Sciatic nerve (tissue), 2 donors: ENCODE measurements around the gene TMA16. TPM values are rescaled to one million over a fixed set of nuclear protein-coding genes. Genes with fewer than 3 reads are reported as not detected.
"Not testable (repeated sequence)": the region's sequence is repeated elsewhere in the genome, so short reads cannot be mapped to it uniquely, and the experiment has no call there.

Source experiments
- ATAC-seq: fragments of 200-7000 bp; cut with Tn5 transposase; one replicate; pipeline ENCODE4 v1.9.1; 2020; ENCODE audit warnings: mild to moderate bottlenecking, moderate library complexity
- DNase-seq: peaks from one replicate; pipeline ENCODE4 v3.0.0-alpha.2; 2020; ENCODE audit warnings: low spot score
- intact Hi-C: fragments of 100-400 bp; cut with DNase I; formaldehyde crosslinking; loops from one replicate; pipeline ENCODE4 v1.14.2; 2022
- total RNA-seq: library from RNA; stranded (reverse); fragmentation: NEBNext Ultra II Directional; extraction: Animal tissue kit (Norgen Biotek cat#: 25700); gene quantifications from one replicate; pipeline ENCODE4 v1.2.1, GENCODE V29; 2021
- donor health status: DM: no; HTN: no; CAD: no.
- donor health status: DM: no; HTN: no; CAD: no.

TMA16 gene
- total RNA-seq, 1 donor from 2014 or later = 28.0 TPM

- intact Hi-C loops = loop anchor here (10.0 kb wide), 1 partner anchor 49 kb away; no protein-coding TSS in a partner anchor
- no peak for ATAC-seq
- DNase-seq = no peak
Measured at GRCh38 chr4:163495900-163496299, 1.4 kb downstream of the TMA16 start.

GRCh38 chr4:163500586-163500985, 6.1 kb downstream of the TMA16 start:
- ATAC-seq = no peak
- intact Hi-C loops = no loop called here
- DNase-seq = no peak

GRCh38 chr4:163505374-163505773, 10.9 kb downstream of the TMA16 start:
- ATAC-seq (no peak), DNase-seq (no peak)
- intact Hi-C loops = no loop called here

GRCh38 chr4:163515198-163515597, 20.7 kb downstream of the TMA16 start:
- intact Hi-C loops = no loop called here
- DNase-seq (no peak), ATAC-seq (no peak)

- ATAC-seq = no peak
- intact Hi-C loops = no loop called here
- no peak for DNase-seq
Measured at GRCh38 chr4:163523791-163524365, 29.4 kb downstream of the TMA16 start.

GRCh38 chr4:163525982-163526381, 31.5 kb downstream of the TMA16 start:
- no peak for ATAC-seq
- intact Hi-C loops = no loop called here
- DNase-seq = no peak

- DNase-seq = no peak
- intact Hi-C loops = no loop called here
Measured at GRCh38 chr4:163527172-163527571, 32.7 kb downstream of the TMA16 start.

GRCh38 chr4:163528653-163529052, 34.2 kb downstream of the TMA16 start:
- intact Hi-C loops = no loop called here
- ATAC-seq = no peak

More at GRCh38 chr4:163527172-163527571, 32.7 kb downstream of the TMA16 start:
- ATAC-seq = no peak

GRCh38 chr4:163534056-163534455, 39.6 kb downstream of the TMA16 start:
- intact Hi-C loops = no loop called here
- no peak for DNase-seq
- ATAC-seq = no peak

More at GRCh38 chr4:163528653-163529052, 34.2 kb downstream of the TMA16 start:
- DNase-seq = no peak

GRCh38 chr4:163535657-163536056, 41.2 kb downstream of the TMA16 start:
- intact Hi-C loops = no loop called here
- no peak for DNase-seq

GRCh38 chr4:163536091-163536490, 41.6 kb downstream of the TMA16 start:
- ATAC-seq = no peak
- intact Hi-C loops = no loop called here
- no peak for DNase-seq

More at GRCh38 chr4:163535657-163536056, 41.2 kb downstream of the TMA16 start:
- no peak for ATAC-seq

- intact Hi-C loops = no loop called here
- ATAC-seq (no peak), DNase-seq (no peak)
Measured at GRCh38 chr4:163537114-163537513, 42.6 kb downstream of the TMA16 start.

GRCh38 chr4:163538820-163539219, 44.3 kb downstream of the TMA16 start:
- DNase-seq, ATAC-seq, intact Hi-C loops: not testable (repeated sequence)

GRCh38 chr4:163540448-163540847, 46.0 kb downstream of the TMA16 start:
- ATAC-seq (no peak), DNase-seq (no peak)
- intact Hi-C loops = loop anchor here (10.0 kb wide), 1 partner anchor 46 kb away; the partner anchor contains the start of gene TMA16

- intact Hi-C loops = loop anchor here (10.0 kb wide), 1 partner anchor 46 kb away; the partner anchor contains the start of gene TMA16
- DNase-seq = no peak
- ATAC-seq = no peak
Measured at GRCh38 chr4:163540977-163541376, 46.5 kb downstream of the TMA16 start.

- ATAC-seq (no peak), DNase-seq (no peak)
- intact Hi-C loops = loop anchor here (10.0 kb wide), 1 partner anchor 47 kb away; the partner anchor contains the start of gene TMA16
Measured at GRCh38 chr4:163542275-163542674, 47.8 kb downstream of the TMA16 start.

GRCh38 chr4:163544407-163545038, 50.0 kb downstream of the TMA16 start:
- peak; percentile 74 for DNase-seq
- intact Hi-C loops = loop anchor here (10.0 kb wide), 1 partner anchor 50 kb away; the partner anchor contains the start of gene TMA16
- peak; percentile 89 for ATAC-seq

- ATAC-seq (peak; percentile 56), DNase-seq (no peak)
- intact Hi-C loops = loop anchor here (10.0 kb wide), 1 partner anchor 54 kb away; the partner anchor contains the start of gene TMA16
Measured at GRCh38 chr4:163548481-163549243, 54.2 kb downstream of the TMA16 start.

GRCh38 chr4:163550869-163551267, 56.4 kb downstream of the TMA16 start:
- intact Hi-C loops = loop anchor here (10.0 kb wide), 1 partner anchor 1184 kb away; no protein-coding TSS in a partner anchor
- DNase-seq = no peak
- no peak for ATAC-seq
